SK-N-MC (cell line): ENCODE data around the gene CPA4.

ENCODE experiments used
- EZH2 ChIP-seq: fragments of 200-600 bp; sonication (generic); IDR thresholded peaks from one replicate; pipeline ENCODE4 v1.6.1; 2017; ENCODE audit warnings: antibody characterized with exemption
- POLR2AphosphoS5 ChIP-seq: IDR thresholded peaks from 2 replicates; pipeline ENCODE4 v1.6.1; 2012; ENCODE audit warnings: mild to moderate bottlenecking, low read depth, low read length, borderline replicate concordance

GRCh38 chr7:130360518-130360917 lies 67.6 kb downstream of the CPA4 start:
- no peak for TF ChIP-seq EZH2
- no peak for TF ChIP-seq POLR2AphosphoS5
